ENCODE measurements around the gene NRXN2.

NRXN2 gene

DNA sequence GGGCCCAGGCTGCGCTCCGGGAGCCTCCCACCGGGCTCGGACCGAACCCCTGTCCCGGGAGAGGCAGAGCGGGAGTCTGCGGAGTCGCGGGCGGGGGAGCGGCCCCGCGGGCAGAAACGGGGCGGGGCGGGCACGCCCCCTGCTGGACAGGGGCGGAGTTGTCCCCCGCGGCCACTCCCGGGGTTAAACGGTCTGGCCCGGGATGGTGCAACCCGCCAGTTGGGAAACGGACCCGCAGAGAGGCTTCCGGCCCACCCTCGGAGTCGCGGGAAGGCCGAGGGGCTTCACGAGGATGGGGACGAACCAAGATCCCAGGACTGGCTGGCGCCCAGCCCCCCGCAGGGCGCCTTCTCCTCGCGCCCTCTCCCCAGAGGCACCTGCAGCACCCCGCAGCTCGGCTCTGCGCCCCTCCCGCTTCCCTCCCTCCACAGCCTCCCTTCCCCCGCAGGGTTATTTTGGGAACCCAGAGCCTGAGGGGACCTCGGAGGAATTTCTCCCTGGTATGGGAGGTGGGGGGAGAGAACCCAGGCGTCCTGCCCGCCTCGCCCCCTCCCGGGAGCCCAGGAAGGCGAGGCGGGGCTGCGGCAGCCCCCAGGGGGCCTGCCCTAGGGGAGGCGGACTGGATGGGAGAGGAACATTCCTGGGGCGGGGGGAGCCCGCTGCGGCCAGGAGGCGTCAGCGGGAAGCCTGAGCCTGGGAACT lies 20.0 kb upstream of the NRXN2 start:
- TF ChIP-seq, protein P1, sequence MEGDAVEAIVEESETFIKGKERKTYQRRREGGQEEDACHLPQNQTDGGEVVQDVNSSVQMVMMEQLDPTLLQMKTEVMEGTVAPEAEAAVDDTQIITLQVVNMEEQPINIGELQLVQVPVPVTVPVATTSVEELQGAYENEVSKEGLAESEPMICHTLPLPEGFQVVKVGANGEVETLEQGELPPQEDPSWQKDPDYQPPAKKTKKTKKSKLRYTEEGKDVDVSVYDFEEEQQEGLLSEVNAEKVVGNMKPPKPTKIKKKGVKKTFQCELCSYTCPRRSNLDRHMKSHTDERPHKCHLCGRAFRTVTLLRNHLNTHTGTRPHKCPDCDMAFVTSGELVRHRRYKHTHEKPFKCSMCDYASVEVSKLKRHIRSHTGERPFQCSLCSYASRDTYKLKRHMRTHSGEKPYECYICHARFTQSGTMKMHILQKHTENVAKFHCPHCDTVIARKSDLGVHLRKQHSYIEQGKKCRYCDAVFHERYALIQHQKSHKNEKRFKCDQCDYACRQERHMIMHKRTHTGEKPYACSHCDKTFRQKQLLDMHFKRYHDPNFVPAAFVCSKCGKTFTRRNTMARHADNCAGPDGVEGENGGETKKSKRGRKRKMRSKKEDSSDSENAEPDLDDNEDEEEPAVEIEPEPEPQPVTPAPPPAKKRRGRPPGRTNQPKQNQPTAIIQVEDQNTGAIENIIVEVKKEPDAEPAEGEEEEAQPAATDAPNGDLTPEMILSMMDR (IDR thresholded peaks at IDR 0.05; ENCODE audit: low read depth, low read length, missing control alignments), result peak; percentile 81
- DNase-seq (ENCODE audit: extremely low read depth, low read depth), result no peak
- peak overlapping the region; percentile 14 for H3K4me3 ChIP-seq (replicated peaks; ENCODE audit: low read depth, low read length)

DNA sequence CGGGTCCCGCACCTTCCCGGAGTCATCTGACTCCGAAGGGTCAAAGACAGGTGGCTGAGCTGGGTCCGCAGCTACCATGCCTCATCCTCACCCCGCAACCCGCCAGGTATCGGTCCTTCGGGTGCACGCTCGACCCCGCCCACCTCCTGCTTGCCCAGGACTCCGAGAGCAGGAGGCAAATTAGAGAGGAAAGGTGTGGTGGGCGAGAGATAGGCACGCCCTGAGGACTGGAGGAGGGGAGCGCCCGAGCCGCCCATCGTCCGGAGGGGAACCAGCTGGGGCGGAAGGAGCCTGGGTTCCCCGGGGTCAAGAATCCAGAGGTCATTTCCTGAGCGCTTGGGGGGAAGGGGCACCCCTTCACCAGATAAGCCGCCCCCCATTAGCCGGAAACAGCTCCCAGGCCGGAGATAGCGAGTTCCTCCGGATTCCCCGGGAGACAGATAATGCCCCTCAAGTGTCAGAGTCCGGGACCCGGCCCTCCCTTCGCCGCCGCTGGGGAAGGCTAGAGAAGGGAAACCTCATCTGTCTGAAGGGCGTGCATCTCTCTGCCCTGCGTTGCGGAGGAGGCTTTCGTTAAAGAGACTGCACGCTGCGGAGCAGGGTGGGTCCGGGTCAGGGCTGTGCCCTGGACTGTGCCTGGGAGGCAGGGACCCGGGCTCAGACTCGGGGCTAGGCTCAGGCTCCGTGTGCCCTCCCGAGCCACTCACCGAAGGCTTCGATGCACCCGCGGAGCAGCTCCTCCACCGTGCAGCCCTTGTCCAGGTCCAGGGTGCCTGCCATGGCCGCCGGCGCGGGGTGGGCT lies 19.3 kb upstream of the NRXN2 start:
- peak overlapping the region; percentile 14 for H3K4me3 ChIP-seq (replicated peaks; ENCODE audit: low read depth, low read length)
- TF ChIP-seq, protein P1 (IDR thresholded peaks at IDR 0.05; ENCODE audit: low read depth, low read length, missing control alignments), result no peak
- no peak for DNase-seq (ENCODE audit: extremely low read depth, low read depth)

DNA sequence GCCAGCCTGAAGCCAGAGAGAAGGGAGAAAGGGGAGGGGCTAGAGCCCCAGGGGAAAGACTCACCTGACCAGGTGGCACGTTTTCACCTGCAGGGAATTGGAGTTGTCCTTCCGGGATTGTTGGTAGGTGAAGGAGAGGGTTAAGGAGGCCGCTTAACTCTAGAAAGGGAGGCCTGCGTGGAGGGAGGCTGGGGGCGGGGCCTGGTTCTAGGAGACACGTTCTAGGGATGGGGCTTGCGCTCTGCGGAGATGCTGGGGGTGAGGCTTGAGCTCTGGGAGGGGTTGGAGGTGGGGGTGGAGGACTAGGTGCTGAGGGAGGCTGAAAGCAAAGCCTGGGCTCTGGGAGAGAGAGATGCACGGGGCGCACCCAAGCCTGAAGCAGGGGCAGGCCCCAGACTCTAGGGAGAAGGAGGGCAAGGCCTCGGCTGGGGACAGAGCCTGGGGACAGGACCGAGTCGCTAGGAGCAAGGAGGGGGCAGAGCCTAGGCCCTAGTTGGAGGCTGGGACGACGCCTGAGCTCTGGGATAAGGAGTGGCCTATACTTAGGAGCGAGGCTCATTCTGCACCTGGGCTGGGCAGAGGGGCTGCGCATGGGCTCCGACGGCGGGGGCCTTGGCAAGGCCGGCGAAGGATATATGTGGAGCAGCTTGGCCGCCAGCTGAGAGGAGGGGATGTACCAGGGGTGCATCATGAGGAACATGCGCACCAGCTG lies 18.5 kb upstream of the NRXN2 start:
- H3K4me3 ChIP-seq (replicated peaks; ENCODE audit: low read depth, low read length), result no peak overlapping the region
- TF ChIP-seq, protein P1 (IDR thresholded peaks at IDR 0.05; ENCODE audit: low read depth, low read length, missing control alignments), result no peak
- DNase-seq (ENCODE audit: extremely low read depth, low read depth), result no peak

DNA sequence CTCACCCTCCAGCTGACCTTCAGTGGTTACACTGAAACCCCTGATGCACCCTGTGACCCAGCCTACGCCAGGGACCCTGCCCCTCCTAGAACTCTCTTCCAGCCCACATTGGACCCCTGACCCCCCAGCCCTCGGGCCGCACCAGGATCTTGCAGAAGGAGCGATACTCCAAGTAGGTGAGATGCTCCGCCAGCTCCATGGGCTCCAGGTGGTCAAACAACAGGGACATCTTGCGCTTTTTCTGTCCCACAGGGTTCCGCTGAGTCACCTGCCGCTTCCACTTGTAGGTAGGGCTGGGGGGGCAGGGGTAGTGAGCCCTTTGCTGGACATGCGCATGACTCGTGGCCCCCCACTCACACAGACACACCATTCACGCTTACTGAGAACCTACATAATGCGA lies 16.9 kb upstream of the NRXN2 start:
- no peak overlapping the region for H3K4me3 ChIP-seq (replicated peaks; ENCODE audit: low read depth, low read length)
- TF ChIP-seq, protein P1 (IDR thresholded peaks at IDR 0.05; ENCODE audit: low read depth, low read length, missing control alignments), result no peak
- DNase-seq (ENCODE audit: extremely low read depth, low read depth), result no peak

DNA sequence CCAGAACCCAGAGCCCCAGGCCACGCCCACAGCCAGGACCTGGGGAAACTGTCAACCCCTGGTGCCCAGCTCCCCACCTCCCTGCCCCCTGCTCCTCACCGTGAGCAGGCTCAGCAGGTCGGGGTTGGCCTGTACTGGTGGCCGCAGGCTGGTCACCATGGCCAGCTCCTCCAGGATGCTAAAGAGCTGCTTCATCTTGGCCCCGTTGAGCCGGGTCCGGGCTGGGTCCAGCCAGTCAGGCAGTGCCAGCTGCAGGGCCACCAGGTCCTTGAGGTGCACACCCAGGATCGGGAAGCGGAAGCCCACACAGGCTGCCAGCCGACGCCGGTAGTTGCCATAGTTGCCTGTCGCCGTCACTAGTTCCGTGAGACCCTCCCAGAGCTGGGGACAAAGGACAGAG lies 13.7 kb upstream of the NRXN2 start:
- TF ChIP-seq, protein P1 (IDR thresholded peaks at IDR 0.05; ENCODE audit: low read depth, low read length, missing control alignments), result no peak
- no peak for DNase-seq (ENCODE audit: extremely low read depth, low read depth)
- H3K4me3 ChIP-seq (replicated peaks; ENCODE audit: low read depth, low read length), result no peak overlapping the region

DNA sequence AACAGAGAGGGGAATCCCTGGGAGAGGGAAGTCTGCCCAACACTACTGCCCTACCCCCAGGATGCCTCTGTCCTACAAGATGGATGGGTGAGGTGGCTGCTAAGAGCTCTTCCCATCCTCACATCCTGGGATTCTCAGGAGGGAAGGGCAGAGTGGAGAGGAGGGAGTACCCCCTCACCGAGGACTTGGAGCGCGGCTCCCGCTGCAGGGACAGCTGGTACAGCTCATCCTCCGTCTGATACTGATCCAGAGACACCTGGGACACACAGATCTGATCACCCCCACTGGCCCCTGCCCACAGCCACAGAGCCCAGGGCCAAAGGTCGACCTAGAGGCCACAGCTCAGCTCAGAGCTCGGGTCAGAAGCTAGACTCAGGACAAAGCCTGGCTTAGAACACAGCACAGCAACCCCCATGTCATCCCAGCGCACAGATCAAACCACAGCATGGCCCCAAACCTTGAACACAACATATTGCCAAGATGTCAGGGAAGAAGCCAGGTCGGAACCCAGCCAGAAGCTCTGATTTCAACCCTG lies 12.8 kb upstream of the NRXN2 start:
- DNase-seq (ENCODE audit: extremely low read depth, low read depth), result no peak
- H3K4me3 ChIP-seq (replicated peaks; ENCODE audit: low read depth, low read length), result no peak overlapping the region
- TF ChIP-seq, protein P1 (IDR thresholded peaks at IDR 0.05; ENCODE audit: low read depth, low read length, missing control alignments), result no peak

Measured in HFF-Myc (cell line).